Calu3 (cell line): Measurements from ENCODE around the gene NAV2. TPM values are rescaled to one million over a fixed set of nuclear protein-coding genes. Genes with fewer than 3 reads are reported as not detected.

ENCODE experiments used
- BruUV-seq: library from RNA; stranded (reverse); fragments of 400-500 nt; replicated peaks from 2 replicates; lab custom pipeline; 2021; lab: Mats Ljungman, UMichigan
- CTCF ChIA-PET: fragments of 300-600 bp; sonication (Branson Sonifier 250); formaldehyde crosslinking; loops from one replicate; lab custom pipeline; 2022; ENCODE audit warnings: antibody characterized with exemption; lab: Charles Lee
- DNase-seq: peaks from one replicate; pipeline ENCODE4 v3.0.0; 2022
- H3K27ac Mint-ChIP-seq: one replicate; pipeline ENCODE4 v1.8.0; 2022; ENCODE audit warnings: mixed read lengths; ENCODE audit not compliant: unreplicated experiment
- H3K27me3 Mint-ChIP-seq: one replicate; pipeline ENCODE4 v1.8.0; 2022; ENCODE audit warnings: mixed read lengths; ENCODE audit not compliant: unreplicated experiment
- H3K36me3 Mint-ChIP-seq: one replicate; pipeline ENCODE4 v1.8.0; 2022; ENCODE audit warnings: mild to moderate bottlenecking, moderate library complexity, mixed read lengths; ENCODE audit not compliant: insufficient read depth, unreplicated experiment
- H3K4me1 Mint-ChIP-seq: one replicate; pipeline ENCODE4 v1.8.0; 2022; ENCODE audit warnings: mild to moderate bottlenecking, low read depth, mixed read lengths; ENCODE audit not compliant: unreplicated experiment
- H3K4me3 Mint-ChIP-seq: one replicate; pipeline ENCODE4 v1.8.0; 2022; ENCODE audit warnings: mild to moderate bottlenecking, low read depth, moderate library complexity, mixed read lengths; ENCODE audit not compliant: unreplicated experiment
- H3K9me3 Mint-ChIP-seq: one replicate; pipeline ENCODE4 v1.8.0; 2022; ENCODE audit warnings: low read depth, mixed read lengths; ENCODE audit not compliant: unreplicated experiment
- CTCF ChIP-seq: fragments of 200-600 bp; IDR thresholded peaks from one replicate; pipeline ENCODE4 v1.8.0; 2022; ENCODE audit warnings: antibody characterized with exemption; ENCODE audit not compliant: unreplicated experiment
- intact Hi-C: fragments of 100-400 bp; cut with micrococcal nuclease; formaldehyde crosslinking; loops from one replicate; pipeline ENCODE4 v1.10.0; 2022; ENCODE audit not compliant: unreplicated experiment
- total RNA-seq: library from RNA; stranded (reverse); gene quantifications from 2 replicates; pipeline ENCODE4 v1.2.3, GENCODE V29; 2022

NAV2 gene
- total RNA-seq, 1 experiment from 2014 or later, result 21.4 TPM

GRCh38 chr11:20157728-20158127 lies 445.1 kb downstream of the NAV2 start:
- no peaks in the 10 kb centered on the region for H3K9me3 Mint-ChIP-seq
- H3K36me3 Mint-ChIP-seq, result peaks cover 12% of the 10 kb centered on the region
- H3K4me1 Mint-ChIP-seq, result peaks cover 19% of the 10 kb centered on the region
- intact Hi-C loops, result no loop called here
- CTCF ChIA-PET, result no interaction called here
- BruUV-seq, result no TSS peak
- H3K27ac Mint-ChIP-seq, result no peak overlapping the region
- TF ChIP-seq CTCF, result no peak
- peaks cover 95% of the 10 kb centered on the region for H3K27me3 Mint-ChIP-seq
- H3K4me3 Mint-ChIP-seq, result no peak overlapping the region
- no peak for DNase-seq

- Mint-ChIP-seq H3K4me3 (no peak overlapping the region), H3K9me3 (no peaks in the 10 kb centered on the region), H3K36me3 (peaks cover 12% of the 10 kb centered on the region), H3K27me3 (peaks cover 99% of the 10 kb centered on the region), H3K4me1 (peaks cover 19% of the 10 kb centered on the region), H3K27ac (no peak overlapping the region)
- CTCF ChIA-PET, result no interaction called here
- DNase-seq, result peak; percentile 38
- intact Hi-C loops, result no loop called here
- no peak for TF ChIP-seq CTCF
- BruUV-seq, result no TSS peak
Observed at GRCh38 chr11:20158597-20159257, 446.1 kb downstream of the NAV2 start.

DNA sequence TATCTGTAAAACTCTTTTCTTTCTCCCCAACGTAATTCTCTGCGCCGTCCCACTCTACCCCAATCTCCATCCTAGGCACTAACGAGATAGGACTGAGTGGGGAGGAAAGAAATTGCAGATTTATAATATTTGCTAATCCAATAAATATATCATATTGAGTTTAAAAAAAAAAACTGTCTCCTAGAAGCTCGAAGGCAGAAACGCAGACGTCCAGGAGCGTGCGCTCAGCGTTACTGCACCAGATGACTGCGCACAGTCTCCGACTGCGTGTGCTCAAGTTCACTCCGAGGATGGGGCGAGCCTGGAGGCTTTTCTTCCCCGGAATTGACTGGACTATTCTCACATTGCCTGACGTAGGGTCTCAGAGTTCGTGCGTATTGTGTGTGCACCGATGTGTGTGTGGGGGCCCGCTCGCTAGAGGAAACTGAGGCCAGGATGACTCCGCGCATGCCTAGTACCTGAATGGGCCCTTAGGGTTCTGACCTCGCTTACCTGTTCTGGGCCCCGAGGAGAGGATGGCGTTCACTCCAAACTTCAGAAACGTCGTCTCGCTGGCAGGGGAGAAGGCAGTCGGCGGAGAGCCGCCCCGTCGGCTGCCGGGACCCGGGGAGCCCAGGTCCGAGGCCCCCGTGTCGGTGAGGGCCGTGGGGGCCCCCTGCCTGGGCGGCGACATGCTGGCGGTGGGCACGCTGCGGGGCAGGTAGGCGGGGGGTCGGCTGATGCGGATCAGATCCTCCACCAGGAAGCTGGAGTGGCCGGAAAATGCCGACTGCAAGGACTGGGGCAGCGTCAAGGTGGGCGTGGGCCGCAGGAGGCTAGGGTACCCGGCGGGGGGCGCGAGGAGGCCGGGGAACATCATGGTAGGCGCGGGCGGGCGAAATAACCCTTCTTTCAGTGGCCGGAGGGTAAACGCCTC lies 447.1 kb downstream of the NAV2 start:
- no TSS peak for BruUV-seq
- peaks cover 12% of the 10 kb centered on the region for H3K36me3 Mint-ChIP-seq
- intact Hi-C loops, result no loop called here
- H3K9me3 Mint-ChIP-seq, result no peaks in the 10 kb centered on the region
- no peak for TF ChIP-seq CTCF
- peaks cover 19% of the 10 kb centered on the region for H3K4me1 Mint-ChIP-seq
- CTCF ChIA-PET, result no interaction called here
- H3K4me3 Mint-ChIP-seq, result no peak overlapping the region
- H3K27me3 Mint-ChIP-seq, result peaks cover 99% of the 10 kb centered on the region
- no peak for DNase-seq
- H3K27ac Mint-ChIP-seq, result no peak overlapping the region

GRCh38 chr11:20160425-20161229 lies 448.0 kb downstream of the NAV2 start, which contains the start of gene DBX1:
DBX1 (minus strand) TSS chr11:20160475; CDS start chr11:20160324, 151 bp downstream.
- TF ChIP-seq CTCF, result no peak
- intact Hi-C loops, result no loop called here
- Mint-ChIP-seq H3K4me1 (peaks cover 18% of the 10 kb centered on the region), H3K27ac (no peak within 1 kb of the TSS), H3K36me3 (peaks cover 11% of the 10 kb centered on the region), H3K9me3 (no peaks in the 10 kb centered on the region), H3K4me3 (no peak within 1 kb of the TSS), H3K27me3 (peaks cover 99% of the 10 kb centered on the region)
- no peak for DNase-seq
- no TSS peak for BruUV-seq
- CTCF ChIA-PET, result no interaction called here
